GM19463 (cell line): ENCODE results near the gene BCL6.
"Not testable (repeated sequence)": the region's sequence is repeated elsewhere in the genome, so short reads cannot be mapped to it uniquely, and the experiment has no call there.

Experiments
- ATAC-seq: cut with Tn5 transposase; IDR thresholded peaks from one replicate; pipeline ENCODE4 v1.9.1; 2021; ENCODE audit warnings: mild to moderate bottlenecking, moderate library complexity; ENCODE audit not compliant: unreplicated experiment

BCL6 gene

GRCh38 chr3:187681756-187682155, 63.5 kb downstream of the BCL6 start:
- ATAC-seq = not testable (repeated sequence)

- ATAC-seq = peak; percentile 76
Measured at GRCh38 chr3:187679638-187680396, 65.5 kb downstream of the BCL6 start.

- ATAC-seq = no peak
Measured at GRCh38 chr3:187678726-187679268, 66.5 kb downstream of the BCL6 start.

- ATAC-seq = no peak
Measured at GRCh38 chr3:187677604-187678003, 67.7 kb downstream of the BCL6 start.

- no peak for ATAC-seq
Measured at GRCh38 chr3:187673012-187673411, 72.3 kb downstream of the BCL6 start.
